Psoas muscle (tissue), 8 donors: ENCODE data around the gene GIMAP5. TPM values are rescaled to one million over a fixed set of nuclear protein-coding genes. Genes with fewer than 3 reads are reported as not detected.

Experiments
- ATAC-seq, 4 donors: fragments of 200-7000 bp; cut with Tn5 transposase; one replicate each; pipeline ENCODE4 v1.9.1; 2020; ENCODE audit warnings: moderate library complexity in 3 of 4, mild to moderate bottlenecking in 2 of 4
- DNase-seq, 2 donors: peaks; one replicate each; pipeline ENCODE4 v3.0.0-alpha.2; 2020
- H3K27ac ChIP-seq: fragments of 200-600 bp; one replicate; pipeline ENCODE4 v1.8.0; 2022
- H3K27me3 ChIP-seq, 3 donors: fragments of 200-600 bp in 1 of 3; one replicate each; pipeline versions ENCODE4 v1.6.1 to v1.8.0; 2013 to 2022; ENCODE audit warnings: low read length in 2 of 3, mild to moderate bottlenecking in 2 of 3, moderate library complexity in 1 of 3; ENCODE audit not compliant: insufficient read depth in 3 of 3
- H3K36me3 ChIP-seq, 2 donors: fragments of 200-600 bp in 1 of 2; one replicate each; pipeline versions ENCODE4 v1.6.1 to v1.8.0; 2013 to 2022; ENCODE audit warnings: low read depth in 1 of 2, mild to moderate bottlenecking in 1 of 2, moderate library complexity in 1 of 2; ENCODE audit not compliant: insufficient read depth in 1 of 2
- H3K4me1 ChIP-seq: fragments of 200-600 bp; one replicate; pipeline ENCODE4 v1.8.0; 2022
- H3K4me3 ChIP-seq: fragments of 200-600 bp; one replicate; pipeline ENCODE4 v1.8.0; 2022; ENCODE audit warnings: mild to moderate bottlenecking
- H3K9me3 ChIP-seq: fragments of 200-600 bp; one replicate; pipeline ENCODE4 v1.8.0; 2022
- WGBS, 3 donors: extraction: QIAGEN DNeasy Blood & Tissue Kit; methylation state at CpG; one replicate each; pipeline versions ENCODE4 v1.1.6 to v1.1.7; 2013; 5-methylcytosine and 5-hydroxymethylcytosine counted together
- intact Hi-C, 2 donors: fragments of 100-400 bp; cut with DNase I; formaldehyde crosslinking; loops; one replicate each; pipeline versions ENCODE4 v1.11.0 to v1.14.2; 2022
- polyA plus RNA-seq, 3 donors: library from polyadenylated mRNA; stranded (reverse); fragments of 200-250 nt; gene quantifications; one replicate each; pipeline ENCODE4 v1.2.3, GENCODE V29; 2013
- total RNA-seq, 4 donors: library from RNA; stranded (reverse); fragmentation: NEBNext Ultra II Directional in 2 of 4; extraction: Animal tissue kit (Norgen Biotek cat#: 25700) in 2 of 4; gene quantifications; one replicate each; pipeline versions ENCODE4 v1.2.1 to v1.2.4, GENCODE V29; 2021 to 2023
- TF ChIP-seq, protein P1 (sequence below): fragments of 200-600 bp; IDR thresholded peaks from one replicate; pipeline ENCODE4 v1.8.0; 2022; ENCODE audit warnings: antibody characterized with exemption
- donor health status: healthy with polysubstance abuse.
- donor health status: DM: no; HTN: no; CAD: no; lungs with moderate emphysema.
- donor health status: Bipolar disorder and iron deficiency.
- donor health status: healthy.
- donor health status: DM: yes; HTN: yes; CAD: no.
- donor health status: DM: no; HTN: no; CAD: no.
- donor health status: DM: no; HTN: no; CAD: no.
- donor health status: DM: yes; HTN: yes; CAD: no.

GIMAP5 gene
- total and polyA plus RNA-seq, 7 donors, result 4.1 to 12.4 (median 8.4) TPM

DNA sequence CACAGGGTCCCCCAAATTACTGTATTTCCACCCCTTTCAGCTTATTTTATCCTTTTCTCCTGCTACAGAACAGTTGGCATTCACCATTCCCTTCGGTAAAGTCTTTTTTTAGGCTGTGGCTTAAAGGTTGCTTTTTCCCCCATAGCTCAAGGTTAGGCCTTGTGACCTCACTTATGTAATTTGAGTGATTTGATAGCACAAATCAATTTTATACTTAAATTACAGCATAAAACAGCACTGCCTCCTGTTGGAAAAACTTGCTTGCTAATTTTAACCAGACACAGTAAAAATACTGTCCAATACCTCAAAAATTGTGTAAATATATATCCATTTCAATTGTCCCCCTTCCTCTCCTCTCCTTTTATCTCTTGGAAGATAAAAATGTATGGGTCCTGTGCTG lies 13.8 kb upstream of the GIMAP5 start:
- intact Hi-C loops, result no loop called here

GRCh38 chr7:150727381-150727780 lies 9.8 kb upstream of the GIMAP5 start:
- TF ChIP-seq, protein P1, sequence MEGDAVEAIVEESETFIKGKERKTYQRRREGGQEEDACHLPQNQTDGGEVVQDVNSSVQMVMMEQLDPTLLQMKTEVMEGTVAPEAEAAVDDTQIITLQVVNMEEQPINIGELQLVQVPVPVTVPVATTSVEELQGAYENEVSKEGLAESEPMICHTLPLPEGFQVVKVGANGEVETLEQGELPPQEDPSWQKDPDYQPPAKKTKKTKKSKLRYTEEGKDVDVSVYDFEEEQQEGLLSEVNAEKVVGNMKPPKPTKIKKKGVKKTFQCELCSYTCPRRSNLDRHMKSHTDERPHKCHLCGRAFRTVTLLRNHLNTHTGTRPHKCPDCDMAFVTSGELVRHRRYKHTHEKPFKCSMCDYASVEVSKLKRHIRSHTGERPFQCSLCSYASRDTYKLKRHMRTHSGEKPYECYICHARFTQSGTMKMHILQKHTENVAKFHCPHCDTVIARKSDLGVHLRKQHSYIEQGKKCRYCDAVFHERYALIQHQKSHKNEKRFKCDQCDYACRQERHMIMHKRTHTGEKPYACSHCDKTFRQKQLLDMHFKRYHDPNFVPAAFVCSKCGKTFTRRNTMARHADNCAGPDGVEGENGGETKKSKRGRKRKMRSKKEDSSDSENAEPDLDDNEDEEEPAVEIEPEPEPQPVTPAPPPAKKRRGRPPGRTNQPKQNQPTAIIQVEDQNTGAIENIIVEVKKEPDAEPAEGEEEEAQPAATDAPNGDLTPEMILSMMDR, result no peak
- Histone ChIP-seq H3K4me1 (no peaks in the 10 kb centered on the region), H3K27me3 (no peaks in the 10 kb centered on the region), H3K9me3 (peaks cover 3% of the 10 kb centered on the region), H3K27ac (no peak overlapping the region), H3K36me3 (no peaks in the 10 kb centered on the region), H3K4me3 (no peak overlapping the region)
- no peak for DNase-seq
- ATAC-seq, result no peak
- 60 to 64% (median 62%) methylated on average over 3 of the region's 3 CpGs for WGBS, 3 donors
- intact Hi-C loops, result no loop called here

More for the DNA sequence above, 13.8 kb upstream of the GIMAP5 start:
- DNase-seq (no peak), ATAC-seq (no peak)
- no peak overlapping the region for H3K27ac ChIP-seq
- H3K9me3 ChIP-seq, result peaks cover 3% of the 10 kb centered on the region
- H3K27me3 ChIP-seq, result no peaks in the 10 kb centered on the region
- H3K36me3 ChIP-seq, result no peaks in the 10 kb centered on the region
- 23 to 44% (median 31%) methylated on average over 1 of the region's 1 CpG for WGBS, 3 donors
- TF ChIP-seq, protein P1, result no peak
- H3K4me3 ChIP-seq, result no peak overlapping the region
- H3K4me1 ChIP-seq, result no peaks in the 10 kb centered on the region

DNA sequence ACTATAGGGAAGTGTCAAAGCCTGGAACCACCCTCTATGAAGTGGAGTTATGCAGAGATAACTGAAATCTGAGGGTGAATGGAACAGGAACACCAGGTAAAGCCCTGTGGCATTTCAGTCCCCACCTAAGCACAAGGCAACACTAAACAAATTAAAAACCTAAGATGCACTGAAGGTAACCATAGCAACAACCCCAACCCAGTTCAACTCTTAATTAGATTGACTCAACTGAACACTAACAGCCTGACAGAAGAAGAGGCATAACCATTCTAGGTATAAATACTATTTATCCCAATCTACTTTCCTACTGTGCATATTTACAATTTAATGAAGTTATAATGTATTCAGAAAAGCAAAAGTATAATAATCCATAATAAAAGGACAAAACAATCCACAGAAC lies 9.2 kb upstream of the GIMAP5 start:
- no peaks in the 10 kb centered on the region for H3K27me3 ChIP-seq
- no peaks in the 10 kb centered on the region for H3K4me1 ChIP-seq
- no peaks in the 10 kb centered on the region for H3K36me3 ChIP-seq
- H3K4me3 ChIP-seq, result no peak overlapping the region
- TF ChIP-seq, protein P1, result no peak
- intact Hi-C loops, result no loop called here
- ATAC-seq, result no peak
- no peak overlapping the region for H3K27ac ChIP-seq
- DNase-seq, result no peak
- H3K9me3 ChIP-seq, result peaks cover 3% of the 10 kb centered on the region

DNA sequence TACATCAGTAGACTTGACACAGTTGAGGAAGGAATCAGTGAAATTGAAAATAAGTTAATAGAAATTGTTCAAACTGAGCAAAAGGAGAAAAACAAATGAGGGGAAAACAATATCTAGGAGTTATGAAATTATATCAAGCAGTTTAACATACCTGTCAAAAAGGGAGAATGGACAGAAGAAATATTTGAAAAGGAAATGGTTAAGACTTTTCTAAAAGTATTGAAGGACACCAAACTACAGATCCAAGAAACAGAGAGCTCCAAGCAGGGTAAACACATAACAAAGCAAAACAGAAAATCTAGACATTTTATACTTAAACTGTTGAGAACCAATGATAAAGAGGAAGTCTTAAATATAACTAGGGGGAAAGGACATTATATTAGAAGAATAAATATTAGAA lies 8.6 kb upstream of the GIMAP5 start:
- DNase-seq (no peak), ATAC-seq (no peak)
- intact Hi-C loops, result no loop called here
- H3K9me3 ChIP-seq, result peaks cover 3% of the 10 kb centered on the region
- H3K27me3 ChIP-seq, result no peaks in the 10 kb centered on the region
- H3K4me1 ChIP-seq, result no peaks in the 10 kb centered on the region
- H3K36me3 ChIP-seq, result no peaks in the 10 kb centered on the region
- TF ChIP-seq, protein P1, result no peak
- no peak overlapping the region for H3K27ac ChIP-seq
- no peak overlapping the region for H3K4me3 ChIP-seq

GRCh38 chr7:150731916-150732315 lies 5.3 kb upstream of the GIMAP5 start:
- no peaks in the 10 kb centered on the region for H3K27me3 ChIP-seq
- intact Hi-C loops, result no loop called here
- ATAC-seq, result no peak
- no peak overlapping the region for H3K4me3 ChIP-seq
- H3K27ac ChIP-seq, result no peak overlapping the region
- H3K36me3 ChIP-seq, result no peaks in the 10 kb centered on the region
- no peak for DNase-seq
- H3K9me3 ChIP-seq, result peaks cover 3% of the 10 kb centered on the region
- no peaks in the 10 kb centered on the region for H3K4me1 ChIP-seq
- TF ChIP-seq, protein P1, result no peak
- WGBS, 3 donors, result 33 to 48% (median 43%) methylated on average over 1 of the region's 1 CpG
